Esophagus (tissue), 2 donors: Measurements from ENCODE around the gene KRTAP3-2. TPM values are rescaled to one million over a fixed set of nuclear protein-coding genes. Genes with fewer than 3 reads are reported as not detected.

Source experiments
- H3K27ac ChIP-seq, 2 donors: one replicate each; pipeline ENCODE4 v1.5.1; 2013; ENCODE audit warnings: low read depth in 2 of 2, mild to moderate bottlenecking in 2 of 2, inconsistent platforms in 1 of 2, low read length in 1 of 2, moderate library complexity in 1 of 2
- H3K27me3 ChIP-seq, 2 donors: one replicate each; pipeline ENCODE4 v1.6.1; 2013; ENCODE audit warnings: low read length in 2 of 2, control low read depth in 1 of 2, mild to moderate bottlenecking in 1 of 2; ENCODE audit not compliant: insufficient read depth in 2 of 2, control insufficient read depth in 1 of 2
- H3K36me3 ChIP-seq, 2 donors: one replicate each; pipeline ENCODE4 v1.6.1; 2013; ENCODE audit warnings: low read length in 1 of 2; ENCODE audit not compliant: control insufficient read depth in 2 of 2, insufficient read depth in 2 of 2
- H3K4me1 ChIP-seq, 2 donors: one replicate each; pipeline ENCODE4 v1.6.1; 2013; ENCODE audit warnings: low read length in 1 of 2; ENCODE audit not compliant: control insufficient read depth in 2 of 2, insufficient read depth in 2 of 2
- H3K4me3 ChIP-seq, 2 donors: one replicate each; pipeline ENCODE4 v1.5.1; 2013; ENCODE audit warnings: low read length in 2 of 2, mild to moderate bottlenecking in 2 of 2, low read depth in 1 of 2, moderate library complexity in 1 of 2
- H3K9me3 ChIP-seq, 2 donors: one replicate each; pipeline ENCODE4 v1.6.1; 2013; ENCODE audit warnings: mild to moderate bottlenecking in 2 of 2, low read depth in 1 of 2, low read length in 1 of 2, moderate library complexity in 1 of 2; ENCODE audit not compliant: control insufficient read depth in 2 of 2, insufficient read depth in 1 of 2
- WGBS, 2 donors: extraction: QIAGEN DNeasy Blood & Tissue Kit; methylation state at CpG; one replicate each; pipeline ENCODE4 v1.1.7; 2013; 5-methylcytosine and 5-hydroxymethylcytosine counted together
- polyA plus RNA-seq, 2 donors: library from polyadenylated mRNA; stranded (reverse); fragments of 200-250 nt; gene quantifications; one replicate each; pipeline ENCODE4 v1.2.3, GENCODE V29; 2013
- donor health status: healthy with polysubstance abuse.
- donor health status: Bipolar disorder and iron deficiency.

Gene KRTAP3-2
- polyA plus RNA-seq, 2 donors, result 1.8 to 43.5 TPM

DNA sequence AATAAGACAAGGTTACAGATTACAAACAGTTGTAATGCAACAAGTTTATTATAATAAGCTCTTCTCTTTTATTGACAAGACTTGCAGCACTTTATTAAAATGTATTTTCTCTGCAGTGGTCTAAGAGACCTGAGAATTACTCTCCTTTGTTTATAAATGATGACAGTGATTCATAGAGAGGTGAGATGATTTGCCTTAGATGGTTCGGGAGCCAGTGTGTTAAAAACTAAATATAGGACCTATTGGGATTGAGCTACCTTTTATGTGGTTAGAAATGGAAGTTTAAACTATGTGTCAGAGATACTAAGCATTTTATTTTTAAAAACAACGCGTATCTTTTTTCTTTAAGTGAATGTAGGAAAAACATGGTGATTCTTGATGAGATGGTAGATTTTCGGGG, 2.9 kb downstream of the KRTAP3-2 start:
- Histone ChIP-seq H3K4me3 (no peak overlapping the region), H3K27me3 (no peaks in the 10 kb centered on the region), H3K27ac (no peak overlapping the region), H3K36me3 (no peaks in the 10 kb centered on the region), H3K4me1 (peaks cover 0 to 2% of the 10 kb centered on the region in 2 donors), H3K9me3 (no peaks in the 10 kb centered on the region)
- WGBS, 2 donors, result 73 to 82% methylated on average over 4 of the region's 4 CpGs

DNA sequence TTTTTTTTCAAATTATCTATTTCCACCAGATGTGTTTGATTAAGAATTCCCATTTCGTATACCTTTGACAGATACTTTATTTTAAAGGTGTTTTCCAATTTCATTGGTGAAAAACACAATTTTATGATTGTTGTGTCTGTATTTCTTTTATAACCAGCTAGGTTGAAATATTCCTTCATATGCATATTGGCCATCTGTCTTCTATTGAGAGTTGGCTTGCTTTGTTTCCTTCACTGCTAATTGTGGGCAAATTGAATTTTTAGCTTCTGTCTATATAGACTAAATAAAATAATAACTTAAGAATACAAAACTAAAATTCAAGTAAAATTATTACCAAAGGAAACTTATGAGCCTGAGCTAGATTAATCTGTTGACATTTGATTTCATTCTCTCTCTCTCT, 4.6 kb downstream of the KRTAP3-2 start:
- H3K9me3 ChIP-seq, result no peaks in the 10 kb centered on the region
- H3K4me1 ChIP-seq, result peaks cover 0 to 2% of the 10 kb centered on the region in 2 donors
- H3K4me3 ChIP-seq, result no peak overlapping the region
- no peaks in the 10 kb centered on the region for H3K27me3 ChIP-seq
- no peaks in the 10 kb centered on the region for H3K36me3 ChIP-seq
- WGBS, 2 donors, result 48 to 54% methylated on average over 1 of the region's 1 CpG
- no peak overlapping the region for H3K27ac ChIP-seq

DNA sequence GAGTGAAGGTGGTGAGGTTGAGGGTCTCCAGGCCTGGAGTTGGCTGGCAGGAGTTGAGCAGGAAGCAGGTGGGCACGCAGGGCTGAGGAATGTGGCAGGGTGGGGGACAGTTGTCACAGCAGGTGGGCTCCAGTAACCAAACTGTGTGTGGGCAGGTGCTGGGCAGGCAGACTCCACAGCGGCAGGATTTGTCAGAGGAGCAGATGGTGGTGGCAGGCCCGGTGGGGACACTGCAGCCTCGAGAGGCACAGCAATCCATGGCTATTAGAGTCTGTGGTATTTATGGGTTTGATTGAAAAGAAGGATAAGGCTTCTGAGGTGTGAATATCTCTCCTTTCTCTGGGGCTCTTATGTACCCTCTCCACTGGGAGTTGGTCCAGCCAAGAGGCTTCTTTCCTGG, 5.9 kb downstream of the KRTAP3-2 start, which contains the start of gene KRTAP3-3:
TSS of gene KRTAP3-3 (minus strand) at position 326 of the 400 bp plus-strand sequence. CDS start at position 259, 67 bp downstream.
- Histone ChIP-seq H3K36me3 (no peaks in the 10 kb centered on the region), H3K27me3 (no peaks in the 10 kb centered on the region), H3K4me1 (no peaks in the 10 kb centered on the region), H3K27ac (no peak within 1 kb of the TSS), H3K9me3 (no peaks in the 10 kb centered on the region), H3K4me3 (no peak within 1 kb of the TSS)
- WGBS, 2 donors, result 58 to 62% methylated on average over 4 of the region's 4 CpGs

DNA sequence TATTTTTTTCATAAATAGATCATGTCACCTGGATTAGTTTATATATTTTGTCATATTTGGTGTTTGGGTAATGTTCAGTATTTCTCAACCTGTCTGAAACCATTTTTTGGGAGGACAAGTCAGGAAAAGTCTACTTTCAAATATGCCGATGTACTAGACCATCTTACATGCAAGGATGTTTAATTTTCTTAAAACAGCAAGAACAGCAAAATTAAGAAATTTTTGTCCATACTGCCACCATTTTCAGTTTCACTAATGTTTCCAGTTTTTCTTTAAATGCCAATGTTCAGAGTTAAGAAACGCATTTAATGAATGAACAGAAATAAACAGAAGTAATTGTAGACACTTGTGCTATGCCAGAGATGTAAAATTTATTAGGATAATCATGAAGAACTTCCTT, 6.6 kb downstream of the KRTAP3-2 start:
- Histone ChIP-seq H3K4me1 (no peaks in the 10 kb centered on the region), H3K36me3 (no peaks in the 10 kb centered on the region), H3K9me3 (no peaks in the 10 kb centered on the region), H3K4me3 (no peak overlapping the region), H3K27ac (no peak overlapping the region), H3K27me3 (no peaks in the 10 kb centered on the region)
- 91 to 92% methylated on average over 2 of the region's 2 CpGs for WGBS, 2 donors

DNA sequence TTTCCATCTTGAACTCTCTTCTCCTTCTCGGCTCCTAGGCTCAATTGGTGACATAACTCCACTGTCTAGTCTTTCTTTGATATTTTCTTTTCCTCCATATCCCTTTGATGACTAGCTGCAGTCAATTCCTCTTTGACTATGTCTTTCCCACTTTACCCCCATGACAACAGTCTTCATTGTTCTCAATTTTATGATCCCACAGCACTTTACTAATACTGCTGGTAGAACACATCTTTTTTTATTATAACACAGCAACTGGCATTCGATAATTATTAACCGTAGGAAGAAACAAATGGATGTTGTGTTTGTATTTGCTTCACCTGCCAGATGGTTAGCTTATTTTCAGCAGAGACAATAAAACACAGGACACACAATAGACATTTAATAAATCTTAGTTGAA, 7.0 kb downstream of the KRTAP3-2 start:
- no peaks in the 10 kb centered on the region for H3K4me1 ChIP-seq
- no peaks in the 10 kb centered on the region for H3K9me3 ChIP-seq
- WGBS, 2 donors, result 77 to 90% methylated on average over 3 of the region's 3 CpGs
- H3K27me3 ChIP-seq, result no peaks in the 10 kb centered on the region
- no peak overlapping the region for H3K4me3 ChIP-seq
- no peak overlapping the region for H3K27ac ChIP-seq
- H3K36me3 ChIP-seq, result no peaks in the 10 kb centered on the region

DNA sequence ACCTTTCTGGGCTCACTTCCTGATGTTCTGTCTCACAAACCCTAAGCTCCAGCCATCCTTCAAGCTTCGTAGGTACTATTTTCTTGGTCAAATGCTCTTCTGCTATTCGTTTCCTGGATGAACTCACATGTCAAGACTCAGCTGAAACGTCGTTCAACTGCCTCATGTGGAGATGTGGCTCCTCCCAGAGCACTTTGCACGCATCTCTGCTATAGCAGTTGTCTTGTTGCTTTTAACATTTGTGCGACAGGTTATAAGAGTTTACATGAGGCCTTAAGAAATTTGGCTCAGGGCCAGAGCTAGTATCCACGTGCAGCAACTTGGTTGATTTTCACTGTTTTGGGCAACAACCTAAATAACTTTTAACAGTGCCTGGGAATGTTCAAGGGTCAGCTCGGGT, 12.8 kb downstream of the KRTAP3-2 start:
- H3K27me3 ChIP-seq, result no peaks in the 10 kb centered on the region
- no peaks in the 10 kb centered on the region for H3K4me1 ChIP-seq
- H3K36me3 ChIP-seq, result no peaks in the 10 kb centered on the region
- H3K9me3 ChIP-seq, result no peaks in the 10 kb centered on the region
- H3K27ac ChIP-seq, result no peak overlapping the region
- H3K4me3 ChIP-seq, result no peak overlapping the region
- 37 to 46% methylated on average over 8 of the region's 8 CpGs for WGBS, 2 donors

DNA sequence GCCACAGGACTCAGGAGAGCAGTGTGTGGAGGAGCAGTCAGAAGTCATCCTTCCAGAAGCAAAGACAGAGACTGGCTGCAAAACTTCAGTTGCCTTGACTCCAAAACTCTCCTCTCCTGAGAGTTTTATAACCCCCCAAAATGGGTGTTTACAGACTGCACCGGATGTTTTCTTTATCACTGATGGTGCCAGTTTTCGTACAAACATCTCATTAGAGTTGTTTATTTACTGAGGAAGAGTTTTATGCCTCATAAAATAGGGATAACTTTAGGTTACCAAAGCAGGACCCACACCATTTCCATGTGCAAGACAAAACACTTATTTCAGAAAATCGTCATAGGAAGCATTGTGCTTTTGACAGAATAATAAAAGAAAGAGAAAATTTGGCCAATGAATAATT, 15.5 kb downstream of the KRTAP3-2 start, which contains the start of gene KRT40:
TSS of gene KRT40 (minus strand) at position 101 of the 400 bp plus-strand sequence. CDS start at position 48, 53 bp downstream.
- Histone ChIP-seq H3K4me3 (no peak within 1 kb of the TSS), H3K27me3 (no peaks in the 10 kb centered on the region), H3K27ac (no peak within 1 kb of the TSS), H3K36me3 (no peaks in the 10 kb centered on the region), H3K4me1 (peaks cover 0 to 3% of the 10 kb centered on the region in 2 donors), H3K9me3 (no peaks in the 10 kb centered on the region)
- 58 to 67% methylated on average over 3 of the region's 3 CpGs for WGBS, 2 donors

DNA sequence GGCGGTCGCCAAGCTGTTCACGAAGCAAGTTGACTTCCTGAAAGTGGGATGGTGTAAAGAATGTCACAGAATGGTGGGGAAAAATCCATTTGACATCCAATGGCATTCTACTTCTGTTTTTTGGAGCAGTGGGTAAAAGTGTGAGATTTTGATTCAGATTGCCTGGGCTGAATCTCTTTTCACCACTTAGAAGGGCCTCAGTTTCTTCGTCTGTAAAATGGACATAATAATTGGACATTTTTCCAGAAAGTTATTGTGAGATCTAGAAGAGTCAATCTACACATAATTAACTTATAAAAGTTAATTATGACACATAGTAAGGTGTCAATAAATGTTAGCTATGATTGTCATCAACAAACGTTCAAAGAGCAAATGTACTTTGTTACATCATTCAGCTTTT, 18.6 kb downstream of the KRTAP3-2 start:
- no peaks in the 10 kb centered on the region for H3K27me3 ChIP-seq
- H3K9me3 ChIP-seq, result no peaks in the 10 kb centered on the region
- H3K36me3 ChIP-seq, result no peaks in the 10 kb centered on the region
- 59 to 65% methylated on average over 5 of the region's 5 CpGs for WGBS, 2 donors
- H3K27ac ChIP-seq, result no peak overlapping the region
- no peak overlapping the region for H3K4me3 ChIP-seq
- H3K4me1 ChIP-seq, result peaks cover 0 to 3% of the 10 kb centered on the region in 2 donors

DNA sequence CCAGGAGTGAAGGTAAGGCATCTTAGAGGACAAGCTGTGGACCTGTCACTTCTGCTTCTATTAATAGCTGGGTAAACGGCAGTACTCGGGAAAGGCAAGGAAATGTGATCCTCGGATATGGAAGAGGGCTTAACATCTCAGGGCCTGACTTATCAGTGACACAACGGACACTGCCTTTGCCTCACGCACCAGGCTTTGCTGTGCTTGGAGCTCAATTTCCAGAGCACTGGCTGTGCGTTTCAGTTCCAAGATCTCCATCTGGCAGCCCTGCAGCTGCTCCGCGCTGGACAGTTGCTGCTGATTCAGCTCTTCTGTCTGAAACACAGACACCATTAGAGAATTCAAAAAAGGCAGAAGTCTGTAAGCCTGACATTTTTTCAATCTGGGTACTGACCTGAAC, 19.1 kb downstream of the KRTAP3-2 start:
- H3K4me3 ChIP-seq, result no peak overlapping the region

DNA sequence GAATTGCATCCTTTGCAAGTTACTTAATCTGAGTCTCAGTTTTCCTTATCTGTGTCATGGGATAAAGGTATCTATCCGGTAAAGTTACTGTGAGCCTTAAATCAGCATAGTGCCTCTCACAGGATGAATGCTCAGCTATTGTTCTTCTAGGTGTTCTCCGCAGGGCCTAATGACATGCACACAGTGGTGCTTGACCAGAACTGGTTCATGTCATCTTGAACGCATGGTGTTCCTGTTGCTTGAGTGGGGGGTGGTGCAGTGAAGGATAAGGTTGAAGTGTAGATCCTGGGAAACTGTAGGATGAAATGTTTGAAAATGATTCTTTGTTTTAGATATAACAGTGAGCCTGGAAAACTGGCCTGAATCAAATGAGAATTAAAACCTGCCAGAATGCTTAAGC, 19.6 kb downstream of the KRTAP3-2 start:
- peaks cover 0 to 3% of the 10 kb centered on the region in 2 donors for H3K4me1 ChIP-seq
- H3K27ac ChIP-seq, result no peak overlapping the region

More for the DNA sequence above, 19.1 kb downstream of the KRTAP3-2 start:
- H3K27ac ChIP-seq, result no peak overlapping the region
- 55 to 57% methylated on average over 8 of the region's 8 CpGs for WGBS, 2 donors
- peaks cover 0 to 3% of the 10 kb centered on the region in 2 donors for H3K4me1 ChIP-seq
- H3K27me3 ChIP-seq, result no peaks in the 10 kb centered on the region
- H3K36me3 ChIP-seq, result no peaks in the 10 kb centered on the region
- H3K9me3 ChIP-seq, result no peaks in the 10 kb centered on the region

More for the DNA sequence above, 19.6 kb downstream of the KRTAP3-2 start:
- Histone ChIP-seq H3K36me3 (no peaks in the 10 kb centered on the region), H3K4me3 (no peak overlapping the region), H3K27me3 (no peaks in the 10 kb centered on the region), H3K9me3 (no peaks in the 10 kb centered on the region)
- WGBS, 2 donors, result 91 to 93% methylated on average over 3 of the region's 3 CpGs
